GM19467 (cell line): Measurements from ENCODE around the gene AMOT.
A peak's percentile ranks its signal among the peaks of the same experiment; 100 is the strongest.

Experiments
- ATAC-seq: cut with Tn5 transposase; IDR thresholded peaks from one replicate; pipeline ENCODE4 v1.9.1; 2021; ENCODE audit warnings: mild to moderate bottlenecking, moderate library complexity; ENCODE audit not compliant: unreplicated experiment

Gene AMOT

GRCh38 chrX:112841820-112842157 lies 1.2 kb upstream of the AMOT start:
- no peak for ATAC-seq

GRCh38 chrX:112841114-112841819 lies 636 bp upstream of the AMOT start:
- ATAC-seq: peak; percentile 92

- ATAC-seq: no peak
Measured at GRCh38 chrX:112839856-112840255, 775 bp downstream of the AMOT start.

GRCh38 chrX:112837531-112837930 lies 3.1 kb downstream of the AMOT start:
- ATAC-seq: no peak

GRCh38 chrX:112835019-112835418 lies 5.6 kb downstream of the AMOT start:
- ATAC-seq: no peak

GRCh38 chrX:112834031-112834845 lies 6.4 kb downstream of the AMOT start:
- ATAC-seq: no peak

- no peak for ATAC-seq
Measured at GRCh38 chrX:112832481-112833095, 8.0 kb downstream of the AMOT start.

- no peak for ATAC-seq
Measured at GRCh38 chrX:112830540-112830939, 10.1 kb downstream of the AMOT start.

- ATAC-seq: no peak
Measured at GRCh38 chrX:112827292-112827903, 13.2 kb downstream of the AMOT start.

- ATAC-seq: no peak
Measured at GRCh38 chrX:112826023-112826422, 14.6 kb downstream of the AMOT start.

- ATAC-seq: no peak
Measured at GRCh38 chrX:112822892-112823291, 17.7 kb downstream of the AMOT start.

GRCh38 chrX:112820364-112821268 lies 20.0 kb downstream of the AMOT start:
- ATAC-seq: no peak

- no peak for ATAC-seq
Measured at GRCh38 chrX:112819813-112820212, 20.8 kb downstream of the AMOT start.

GRCh38 chrX:112819008-112819640 lies 21.5 kb downstream of the AMOT start:
- no peak for ATAC-seq

- no peak for ATAC-seq
Measured at GRCh38 chrX:112818114-112819007, 22.3 kb downstream of the AMOT start.

GRCh38 chrX:112816908-112817307 lies 23.7 kb downstream of the AMOT start:
- ATAC-seq: no peak

GRCh38 chrX:112814496-112814895 lies 26.1 kb downstream of the AMOT start:
- ATAC-seq: no peak

- ATAC-seq: no peak
Measured at GRCh38 chrX:112812741-112813140, 27.9 kb downstream of the AMOT start.

- ATAC-seq: no peak
Measured at GRCh38 chrX:112808651-112809195, 31.9 kb downstream of the AMOT start.
